IMR-90 (cell line): ENCODE data around the gene MFAP2. TPM values are rescaled to one million over a fixed set of nuclear protein-coding genes. Genes with fewer than 3 reads are reported as not detected.

Source experiments
- ATAC-seq: fragments of 200-7000 bp; cut with Tn5 transposase; 2 replicates; pipeline ENCODE4 v1.9.1; 2020; ENCODE audit warnings: low read depth, mild to moderate bottlenecking, moderate library complexity
- BruUV-seq: library from RNA; stranded (reverse); fragments of 400-500 nt; replicated peaks from 2 replicates; lab custom pipeline; 2021; lab: Mats Ljungman, UMichigan
- CTCF ChIA-PET: fragments of 300-600 bp; formaldehyde crosslinking; extraction: SDS; loops from one replicate; lab custom pipeline; 2021; ENCODE audit warnings: antibody characterized with exemption; lab: Yijun Ruan, JAX
- POLR2A ChIA-PET: fragments of 300-600 bp; sonication (Branson Sonifier 250); formaldehyde crosslinking; loops from one replicate; lab custom pipeline; 2022; ENCODE audit warnings: antibody characterized with exemption; ENCODE audit not compliant: unreplicated experiment; lab: Charles Lee
- DNase-seq: peaks from one replicate; pipeline ENCODE4 v3.0.0; 2013
- H2AFZ ChIP-seq: replicated peaks from 2 replicates; pipeline ENCODE3; 2013; ENCODE audit warnings: low read length, mild to moderate bottlenecking; ENCODE audit not compliant: poor library complexity
- H2AK5ac ChIP-seq: 2 replicates; pipeline ENCODE4 v1.6.1; 2013; ENCODE audit warnings: low read depth, low read length, inconsistent platforms
- H2AK9ac ChIP-seq: replicated peaks from 2 replicates; pipeline ENCODE3; 2013; ENCODE audit warnings: mild to moderate bottlenecking, low read depth, low read length, moderate library complexity; ENCODE audit not compliant: poor library complexity
- H2BK120ac ChIP-seq: 2 replicates; pipeline ENCODE4 v1.6.1; 2013; ENCODE audit warnings: low read depth, low read length, inconsistent platforms
- H2BK15ac ChIP-seq: 3 replicates; pipeline ENCODE4 v1.6.1; 2013; ENCODE audit warnings: low read depth, low read length, inconsistent platforms
- H2BK20ac ChIP-seq: 2 replicates; pipeline ENCODE4 v1.6.1; 2013; ENCODE audit warnings: low read depth, mild to moderate bottlenecking, inconsistent platforms, low read length, moderate library complexity
- H2BK5ac ChIP-seq: 2 replicates; pipeline ENCODE4 v1.6.1; 2013; ENCODE audit warnings: mild to moderate bottlenecking, low read depth, low read length, inconsistent platforms; ENCODE audit not compliant: poor library complexity, severe bottlenecking
- H3K14ac ChIP-seq: replicated peaks from 2 replicates; pipeline ENCODE4 v1.6.1; 2013; ENCODE audit warnings: low read depth, low read length, inconsistent platforms
- H3K18ac ChIP-seq: 2 replicates; pipeline ENCODE4 v1.6.1; 2013; ENCODE audit warnings: low read depth, low read length, control low read depth
- H3K23ac ChIP-seq: 2 replicates; pipeline ENCODE4 v1.6.1; 2013; ENCODE audit warnings: low read depth, low read length, inconsistent platforms
- H3K27ac ChIP-seq: 2 replicates; pipeline ENCODE4 v1.5.1; 2013; ENCODE audit warnings: mild to moderate bottlenecking, control low read depth, low read length; ENCODE audit not compliant: insufficient read depth
- H3K27me3 ChIP-seq: 2 replicates; pipeline ENCODE4 v1.6.1; 2013; ENCODE audit warnings: low read length; ENCODE audit not compliant: control insufficient read depth, insufficient read depth
- H3K36me3 ChIP-seq: 2 replicates; pipeline ENCODE4 v1.6.1; 2013; ENCODE audit warnings: low read length, mixed read lengths; ENCODE audit not compliant: control insufficient read depth, insufficient read depth
- H3K4ac ChIP-seq: 2 replicates; pipeline ENCODE4 v1.6.1; 2013; ENCODE audit warnings: low read depth, low read length, inconsistent platforms
- H3K4me1 ChIP-seq: 2 replicates; pipeline ENCODE4 v1.6.1; 2013; ENCODE audit warnings: low read length, mixed read lengths; ENCODE audit not compliant: control insufficient read depth, insufficient read depth
- H3K4me2 ChIP-seq: 2 replicates; pipeline ENCODE4 v1.6.1; 2013; ENCODE audit warnings: low read depth, mild to moderate bottlenecking, control low read depth, low read length, moderate library complexity
- H3K4me3 ChIP-seq: 2 replicates; pipeline ENCODE4 v1.5.1; 2013; ENCODE audit warnings: low read depth, mild to moderate bottlenecking, control low read depth, low read length, moderate library complexity; ENCODE audit not compliant: insufficient read depth
- H3K56ac ChIP-seq: 2 replicates; pipeline ENCODE4 v1.6.1; 2013; ENCODE audit warnings: low read length, inconsistent platforms; ENCODE audit not compliant: insufficient read depth; ENCODE audit errors: extremely low read depth
- H3K79me1 ChIP-seq, 2 experiments: 2 replicates each; pipeline ENCODE4 v1.6.1; 2013; ENCODE audit warnings: low read length in 2 of 2, inconsistent platforms in 1 of 2, low read depth in 1 of 2
- H3K9ac ChIP-seq: 2 replicates; pipeline ENCODE4 v1.6.1; 2013; ENCODE audit warnings: low read depth, low read length, control low read depth
- H3K9me1 ChIP-seq: 2 replicates; pipeline ENCODE4 v1.6.1; 2013; ENCODE audit warnings: low read length, inconsistent platforms; ENCODE audit not compliant: insufficient read depth
- H3K9me3 ChIP-seq: 2 replicates; pipeline ENCODE4 v1.6.1; 2013; ENCODE audit warnings: low read length; ENCODE audit not compliant: control insufficient read depth, insufficient read depth
- H4K20me1 ChIP-seq: 2 replicates; pipeline ENCODE4 v1.6.1; 2013; ENCODE audit warnings: low read length, inconsistent platforms; ENCODE audit not compliant: insufficient read depth
- H4K5ac ChIP-seq: 2 replicates; pipeline ENCODE4 v1.6.1; 2013; ENCODE audit warnings: mild to moderate bottlenecking, low read depth, low read length, control low read depth
- H4K8ac ChIP-seq, 2 experiments: 2 replicates each; pipeline ENCODE4 v1.6.1; 2013; ENCODE audit warnings: low read depth in 2 of 2, low read length in 2 of 2, control low read depth in 1 of 2, inconsistent platforms in 1 of 2
- H4K91ac ChIP-seq: 2 replicates; pipeline ENCODE4 v1.6.1; 2013; ENCODE audit warnings: low read depth, low read length, inconsistent platforms; ENCODE audit not compliant: insufficient read depth
- BHLHE40 ChIP-seq: fragments of 150-350 bp; IDR thresholded peaks from 2 replicates; pipeline ENCODE4 v1.6.1; 2016; ENCODE audit warnings: mild to moderate bottlenecking, low read depth, low read length
- CEBPB ChIP-seq: IDR thresholded peaks from 2 replicates; pipeline ENCODE4 v1.6.1; 2012; ENCODE audit warnings: low read depth, low read length, improper control_type of control experiment
- CHD1 ChIP-seq: IDR thresholded peaks from 2 replicates; pipeline ENCODE4 v1.6.1; 2012; ENCODE audit warnings: low read depth, low read length, improper control_type of control experiment
- FOS ChIP-seq: fragments of 150-350 bp; IDR thresholded peaks from 2 replicates; pipeline ENCODE4 v1.6.1; 2016; ENCODE audit warnings: low read depth, low read length
- MAFK ChIP-seq: IDR thresholded peaks from 2 replicates; pipeline ENCODE4 v1.6.1; 2012; ENCODE audit warnings: low read depth, low read length, improper control_type of control experiment
- MAZ ChIP-seq: IDR thresholded peaks from 2 replicates; pipeline ENCODE4 v1.6.1; 2012; ENCODE audit warnings: low read depth, mild to moderate bottlenecking, low read length, improper control_type of control experiment, moderate library complexity, borderline replicate concordance
- MXI1 ChIP-seq: IDR thresholded peaks from 2 replicates; pipeline ENCODE4 v1.6.1; 2012; ENCODE audit warnings: low read depth, mild to moderate bottlenecking, low read length, moderate library complexity, borderline replicate concordance
- NFE2L2 ChIP-seq: fragments of 150-350 bp; IDR thresholded peaks from 2 replicates; pipeline ENCODE4 v1.6.1; 2016; ENCODE audit warnings: low read depth, mild to moderate bottlenecking, low read length
- POLR2A ChIP-seq: IDR thresholded peaks from 2 replicates; pipeline ENCODE4 v1.6.1; 2012; ENCODE audit warnings: mild to moderate bottlenecking, low read depth, low read length
- RAD21 ChIP-seq: IDR thresholded peaks from 2 replicates; pipeline ENCODE4 v1.6.1; 2012; ENCODE audit warnings: low read length, improper control_type of control experiment
- RCOR1 ChIP-seq: IDR thresholded peaks from 2 replicates; pipeline ENCODE4 v1.6.1; 2012; ENCODE audit warnings: mild to moderate bottlenecking, low read length, improper control_type of control experiment; ENCODE audit not compliant: insufficient replicate concordance
- RFX5 ChIP-seq: IDR thresholded peaks from 2 replicates; pipeline ENCODE4 v1.8.0; 2012; ENCODE audit warnings: low read depth, mild to moderate bottlenecking, low read length, moderate library complexity
- SMC3 ChIP-seq: fragments of 150-350 bp; IDR thresholded peaks from 2 replicates; pipeline ENCODE4 v1.6.1; 2016; ENCODE audit warnings: low read depth, mild to moderate bottlenecking, antibody characterized with exemption, low read length, moderate library complexity
- WGBS, 2 experiments: methylation state at CpG; one replicate each; pipeline versions ENCODE4 v1.1.5 to v1.1.7; 2013; ENCODE audit warnings: missing lambda C conversion rate in 2 of 2; ENCODE audit not compliant: insufficient read length in 1 of 2; ENCODE audit errors: extremely low coverage in 2 of 2; 5-methylcytosine and 5-hydroxymethylcytosine counted together
- dilution Hi-C: fragments of 300-500 bp; cut with HindIII; formaldehyde crosslinking; loops from one replicate; pipeline ENCODE4 v1.14.3; 2018; ENCODE audit warnings: low sequenced_read_pairs; ENCODE audit not compliant: unreplicated experiment
- in situ Hi-C: fragments of 300-500 bp; cut with MboI; formaldehyde crosslinking; loops from 3 replicates; pipeline ENCODE4 v1.14.3; 2019; ENCODE audit warnings: low sequenced_read_pairs, inconsistent platforms, mixed read lengths
- intact Hi-C: fragments of 100-400 bp; cut with micrococcal nuclease; formaldehyde crosslinking; loops from 2 replicates; pipeline ENCODE4 v1.10.0; 2022
- polyA plus RNA-seq, 3 experiments: library from polyadenylated mRNA; depleted of rRNA; stranded (reverse); fragments of >200 nt; gene quantifications; 2 replicates each; pipeline ENCODE4 v1.2.3, GENCODE V29; 2012; ENCODE audit warnings: low replicate concordance in 1 of 3
- total RNA-seq: library from RNA; depleted of rRNA; stranded (reverse); fragments of >200 nt; gene quantifications from 2 replicates; pipeline ENCODE4 v1.2.3, GENCODE V29; 2012
- TF ChIP-seq, protein P1 (sequence below): fragments of 150-350 bp; IDR thresholded peaks from 2 replicates; pipeline ENCODE4 v1.6.1; 2016; ENCODE audit warnings: low read depth, mild to moderate bottlenecking, low read length, moderate library complexity, borderline replicate concordance
- TF ChIP-seq, protein P2 (sequence below): fragments of 150-350 bp; IDR thresholded peaks from 2 replicates; pipeline ENCODE4 v1.6.1; 2017; ENCODE audit warnings: mild to moderate bottlenecking, antibody characterized with exemption, low read length, low read depth
- TF ChIP-seq, protein P3 (sequence below): conservative IDR thresholded peaks from 2 replicates; pipeline ENCODE4 v1.5.1; 2012; ENCODE audit warnings: mild to moderate bottlenecking, low read depth, low read length, improper control_type of control experiment

Gene MFAP2
- total and polyA plus RNA-seq, 2 of the 4 experiments (the other 2 are of a cell fraction) = 3.9 to 13.9 TPM

DNA sequence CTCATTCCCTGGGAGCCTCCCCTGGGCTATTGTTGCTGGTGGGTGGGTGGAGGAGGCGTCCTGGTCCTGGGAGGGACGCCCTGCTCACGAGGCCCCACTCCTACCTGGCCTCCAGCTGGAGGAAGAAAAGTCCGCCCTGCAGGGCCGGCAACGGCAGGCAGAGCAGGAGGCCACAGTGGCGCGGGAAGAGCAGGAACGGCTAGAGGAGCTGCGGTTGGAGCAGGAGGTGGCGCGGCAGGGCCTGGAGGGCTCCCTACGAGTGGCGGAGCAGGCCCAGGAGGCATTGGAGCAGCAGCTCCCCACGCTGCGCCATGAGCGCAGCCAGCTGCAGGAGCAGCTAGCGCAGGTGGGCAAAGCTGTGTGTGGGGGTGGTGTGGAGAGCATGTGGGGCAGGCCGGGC, 33.8 kb downstream of the MFAP2 start:
- WGBS, 2 experiments = 86% methylated on average over 15 of the region's 19 CpGs; no CpG with 5 or more reads in 1 of the 2 experiments

More for the DNA sequence above, 33.8 kb downstream of the MFAP2 start:
- no peak overlapping the region for H3K4me3 ChIP-seq
- TF ChIP-seq RCOR1 (no peak), NFE2L2 (no peak), CHD1 (no peak), SMC3 (no peak), MXI1 (no peak), FOS (no peak), MAFK (no peak), CEBPB (no peak), RAD21 (no peak), RFX5 (no peak), MAZ (no peak), BHLHE40 (no peak), POLR2A (no peak)
- TF ChIP-seq, protein P1, sequence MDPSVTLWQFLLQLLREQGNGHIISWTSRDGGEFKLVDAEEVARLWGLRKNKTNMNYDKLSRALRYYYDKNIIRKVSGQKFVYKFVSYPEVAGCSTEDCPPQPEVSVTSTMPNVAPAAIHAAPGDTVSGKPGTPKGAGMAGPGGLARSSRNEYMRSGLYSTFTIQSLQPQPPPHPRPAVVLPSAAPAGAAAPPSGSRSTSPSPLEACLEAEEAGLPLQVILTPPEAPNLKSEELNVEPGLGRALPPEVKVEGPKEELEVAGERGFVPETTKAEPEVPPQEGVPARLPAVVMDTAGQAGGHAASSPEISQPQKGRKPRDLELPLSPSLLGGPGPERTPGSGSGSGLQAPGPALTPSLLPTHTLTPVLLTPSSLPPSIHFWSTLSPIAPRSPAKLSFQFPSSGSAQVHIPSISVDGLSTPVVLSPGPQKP = no peak
- TF ChIP-seq, protein P2, sequence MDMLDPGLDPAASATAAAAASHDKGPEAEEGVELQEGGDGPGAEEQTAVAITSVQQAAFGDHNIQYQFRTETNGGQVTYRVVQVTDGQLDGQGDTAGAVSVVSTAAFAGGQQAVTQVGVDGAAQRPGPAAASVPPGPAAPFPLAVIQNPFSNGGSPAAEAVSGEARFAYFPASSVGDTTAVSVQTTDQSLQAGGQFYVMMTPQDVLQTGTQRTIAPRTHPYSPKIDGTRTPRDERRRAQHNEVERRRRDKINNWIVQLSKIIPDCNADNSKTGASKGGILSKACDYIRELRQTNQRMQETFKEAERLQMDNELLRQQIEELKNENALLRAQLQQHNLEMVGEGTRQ = no peak
- TF ChIP-seq, protein P3, sequence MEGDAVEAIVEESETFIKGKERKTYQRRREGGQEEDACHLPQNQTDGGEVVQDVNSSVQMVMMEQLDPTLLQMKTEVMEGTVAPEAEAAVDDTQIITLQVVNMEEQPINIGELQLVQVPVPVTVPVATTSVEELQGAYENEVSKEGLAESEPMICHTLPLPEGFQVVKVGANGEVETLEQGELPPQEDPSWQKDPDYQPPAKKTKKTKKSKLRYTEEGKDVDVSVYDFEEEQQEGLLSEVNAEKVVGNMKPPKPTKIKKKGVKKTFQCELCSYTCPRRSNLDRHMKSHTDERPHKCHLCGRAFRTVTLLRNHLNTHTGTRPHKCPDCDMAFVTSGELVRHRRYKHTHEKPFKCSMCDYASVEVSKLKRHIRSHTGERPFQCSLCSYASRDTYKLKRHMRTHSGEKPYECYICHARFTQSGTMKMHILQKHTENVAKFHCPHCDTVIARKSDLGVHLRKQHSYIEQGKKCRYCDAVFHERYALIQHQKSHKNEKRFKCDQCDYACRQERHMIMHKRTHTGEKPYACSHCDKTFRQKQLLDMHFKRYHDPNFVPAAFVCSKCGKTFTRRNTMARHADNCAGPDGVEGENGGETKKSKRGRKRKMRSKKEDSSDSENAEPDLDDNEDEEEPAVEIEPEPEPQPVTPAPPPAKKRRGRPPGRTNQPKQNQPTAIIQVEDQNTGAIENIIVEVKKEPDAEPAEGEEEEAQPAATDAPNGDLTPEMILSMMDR = no peak
- H3K56ac ChIP-seq = no peak overlapping the region
- H4K8ac ChIP-seq = no peak overlapping the region
- H3K4ac ChIP-seq = no peak overlapping the region
- no peak overlapping the region for H2AFZ ChIP-seq
- H4K91ac ChIP-seq = no peak overlapping the region
- no peaks in the 10 kb centered on the region for H3K27me3 ChIP-seq
- H3K23ac ChIP-seq = no peak overlapping the region
- H3K9me1 ChIP-seq = peaks cover 4% of the 10 kb centered on the region
- ATAC-seq (no peak), DNase-seq (no peak)
- H3K4me2 ChIP-seq = no peak overlapping the region
- in situ Hi-C loops (loop anchor here (5.0 kb wide), 1 partner anchor 324 kb away; no protein-coding TSS in a partner anchor), dilution Hi-C loops (no loop called here), intact Hi-C loops (no loop called here)
- H3K4me1 ChIP-seq = no peaks in the 10 kb centered on the region
- H3K18ac ChIP-seq = no peak overlapping the region
- H2AK5ac ChIP-seq = no peak overlapping the region
- no peak overlapping the region for H2BK120ac ChIP-seq
- CTCF ChIA-PET = no interaction called here
- H4K5ac ChIP-seq = no peak overlapping the region
- H2BK5ac ChIP-seq = no peak overlapping the region
- H2BK15ac ChIP-seq = no peak overlapping the region
- peaks cover 1% of the 10 kb centered on the region for H3K36me3 ChIP-seq
- no peak overlapping the region for H3K9ac ChIP-seq
- H3K79me1 ChIP-seq = no peaks in the 10 kb centered on the region
- H2BK20ac ChIP-seq = no peak overlapping the region
- H3K27ac ChIP-seq = no peak overlapping the region
- H2AK9ac ChIP-seq = peak overlapping the region; percentile 55
- BruUV-seq = no TSS peak
- no peak overlapping the region for H3K14ac ChIP-seq
- POLR2A ChIA-PET = no interaction called here
- H3K9me3 ChIP-seq = no peaks in the 10 kb centered on the region
- peaks cover 4% of the 10 kb centered on the region; the same call in 1 of the 2 replicates for H4K20me1 ChIP-seq
